T-helper 1 cell treated with Interleukin-12 subunit alpha and Interleukin-12 subunit beta and Interleukin-4 antibody, amounts not matched to agents 30 μg/mL and 1 μg/mL, for 36 hours (primary cell): ENCODE results near the gene NFIX.
A peak's percentile ranks its signal among the peaks of the same experiment; 100 is the strongest.

Source experiments
- H3K27ac Mint-ChIP-seq: one replicate; pipeline ENCODE4 v1.8.0; 2021; ENCODE audit warnings: mild to moderate bottlenecking, mixed read lengths
- H3K27me3 Mint-ChIP-seq: one replicate; pipeline ENCODE4 v1.8.0; 2021; ENCODE audit warnings: low read depth, mixed read lengths
- H3K36me3 Mint-ChIP-seq: one replicate; pipeline ENCODE4 v1.8.0; 2021; ENCODE audit warnings: low read depth, mixed read lengths
- H3K4me1 Mint-ChIP-seq: one replicate; pipeline ENCODE4 v1.8.0; 2021; ENCODE audit warnings: low read depth, mixed read lengths
- H3K4me3 Mint-ChIP-seq: one replicate; pipeline ENCODE4 v1.8.0; 2021; ENCODE audit warnings: mild to moderate bottlenecking, moderate library complexity, mixed read lengths
- H3K9me3 Mint-ChIP-seq: one replicate; pipeline ENCODE4 v1.8.0; 2021; ENCODE audit warnings: mixed read lengths

NFIX gene

DNA sequence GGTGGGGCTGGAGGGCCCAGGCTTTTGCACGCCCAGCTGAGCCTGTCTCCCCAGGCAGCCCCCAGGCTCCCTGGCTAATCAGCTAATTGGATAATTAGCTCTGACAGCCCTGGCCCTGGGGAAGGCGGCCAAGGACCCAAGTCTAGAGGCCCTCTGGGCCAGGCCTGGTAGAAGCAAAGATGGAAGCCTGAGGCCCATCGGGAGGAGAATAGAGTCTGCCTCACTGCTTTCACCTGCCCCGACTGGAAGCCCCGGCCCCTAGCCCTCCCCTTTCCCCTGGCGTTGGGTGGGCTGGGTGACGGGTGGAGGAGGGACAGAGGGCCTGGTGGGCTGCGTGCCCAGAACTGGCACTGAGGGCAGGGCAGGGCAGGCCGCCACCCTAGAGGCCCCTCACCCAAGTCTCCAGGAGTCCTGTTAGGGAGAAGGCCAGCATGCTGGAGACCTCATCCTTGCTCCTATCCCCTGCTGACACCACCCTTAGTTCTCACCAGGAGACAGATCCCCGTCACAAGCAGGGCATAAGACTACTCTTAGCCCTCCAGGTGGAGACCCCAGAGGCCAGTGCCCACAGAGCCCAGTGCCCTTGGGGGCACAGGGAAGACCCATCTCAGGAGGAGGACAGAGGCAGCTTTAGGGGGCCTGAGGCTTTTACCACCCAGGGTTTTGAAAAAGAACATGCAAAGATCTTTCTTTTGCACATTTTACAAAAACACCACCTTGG is 95.4 kb downstream of the NFIX start:
- peaks cover 17% of the 10 kb centered on the region for H3K27me3 Mint-ChIP-seq
- H3K27ac Mint-ChIP-seq: no peak overlapping the region
- no peak overlapping the region for H3K4me3 Mint-ChIP-seq
- H3K9me3 Mint-ChIP-seq: no peaks in the 10 kb centered on the region
- no peaks in the 10 kb centered on the region for H3K36me3 Mint-ChIP-seq
- H3K4me1 Mint-ChIP-seq: peaks cover 5% of the 10 kb centered on the region

DNA sequence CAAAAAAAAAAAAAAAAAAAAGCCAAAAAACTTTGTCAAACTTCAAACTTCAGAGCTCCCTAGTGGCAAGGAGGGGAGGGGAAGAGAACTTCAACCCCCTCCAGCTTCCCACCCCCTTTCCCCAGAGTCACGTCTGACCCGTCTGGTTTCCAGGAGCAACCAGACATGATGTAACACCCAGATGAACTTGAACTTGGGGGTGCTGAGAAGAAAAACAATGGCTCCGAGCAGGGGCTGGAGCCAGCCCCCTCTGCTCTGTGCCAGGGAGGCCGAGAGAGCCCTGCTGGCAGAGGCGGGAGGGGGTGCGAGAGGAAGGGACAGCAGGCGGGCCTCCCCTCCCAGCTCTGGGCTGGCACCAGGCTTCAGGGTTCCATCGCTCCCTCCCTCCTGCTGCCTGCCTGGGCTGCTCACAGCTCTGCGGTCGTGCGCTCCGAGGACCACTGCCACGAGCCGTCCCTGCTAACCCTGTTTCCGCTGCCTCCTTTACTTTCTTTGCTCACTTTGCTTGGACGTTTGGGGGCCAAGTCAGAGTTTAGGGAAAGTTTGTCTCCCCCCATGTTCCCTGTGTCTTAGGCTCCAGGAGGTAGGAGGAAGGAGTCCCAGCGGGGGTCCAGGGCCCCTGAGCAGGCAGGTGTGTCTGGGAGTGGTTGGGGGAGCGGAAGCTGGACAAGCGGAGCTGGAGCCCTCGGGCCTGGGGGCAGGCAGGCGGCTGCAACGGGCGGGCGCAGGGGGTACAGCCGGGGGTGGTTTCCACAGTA is 96.3 kb downstream of the NFIX start:
- peaks cover 19% of the 10 kb centered on the region for H3K27me3 Mint-ChIP-seq
- no peak overlapping the region for H3K4me3 Mint-ChIP-seq
- no peak overlapping the region for H3K27ac Mint-ChIP-seq
- no peaks in the 10 kb centered on the region for H3K36me3 Mint-ChIP-seq
- H3K4me1 Mint-ChIP-seq: peaks cover 8% of the 10 kb centered on the region
- no peaks in the 10 kb centered on the region for H3K9me3 Mint-ChIP-seq

GRCh38 chr19:13092158-13092543 is 96.9 kb downstream of the NFIX start:
- Mint-ChIP-seq H3K9me3 (no peaks in the 10 kb centered on the region), H3K4me1 (peaks cover 11% of the 10 kb centered on the region), H3K27me3 (peaks cover 23% of the 10 kb centered on the region), H3K36me3 (no peaks in the 10 kb centered on the region), H3K4me3 (no peak overlapping the region), H3K27ac (no peak overlapping the region)

- Mint-ChIP-seq H3K36me3 (no peaks in the 10 kb centered on the region), H3K4me3 (no peak overlapping the region), H3K9me3 (no peaks in the 10 kb centered on the region), H3K27me3 (peaks cover 26% of the 10 kb centered on the region), H3K27ac (no peak overlapping the region), H3K4me1 (peaks cover 12% of the 10 kb centered on the region)
These were observed 97.4 kb downstream of the NFIX start for GRCh38 chr19:13092606-13093235.

DNA sequence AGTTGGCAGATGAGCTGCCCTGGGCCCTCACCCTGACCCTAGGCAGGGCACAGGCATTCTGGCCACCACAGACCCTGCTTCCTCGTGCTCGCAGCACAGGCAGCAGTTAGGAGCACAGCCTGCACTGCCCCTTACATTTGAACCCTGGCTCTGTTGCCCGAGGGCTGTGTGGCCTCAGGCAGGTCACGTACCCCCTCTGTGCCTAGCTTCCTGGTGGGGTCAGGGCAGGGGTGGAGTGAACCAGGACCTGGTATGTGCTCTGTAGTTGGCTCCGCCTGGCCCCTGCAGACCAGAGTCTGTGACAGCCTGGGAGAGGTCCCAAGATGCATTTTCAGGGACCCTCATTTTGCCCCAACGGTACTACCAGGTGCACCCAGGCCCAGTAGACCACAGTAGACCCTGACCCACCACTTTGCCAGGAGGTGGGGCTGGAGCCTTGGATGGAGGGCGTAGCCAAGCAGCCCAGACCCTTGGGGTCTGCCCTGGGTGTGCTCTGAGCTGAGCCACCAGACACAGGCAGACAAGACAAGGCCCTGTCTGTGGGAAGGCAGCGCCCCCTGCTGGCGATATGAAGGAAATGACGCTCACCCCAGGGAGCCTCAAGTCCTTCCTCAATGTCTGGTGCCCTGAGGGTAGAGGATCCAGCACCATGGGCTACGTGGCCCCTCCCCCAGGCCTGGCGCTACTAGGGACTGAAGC is 98.3 kb downstream of the NFIX start:
- peaks cover 17% of the 10 kb centered on the region for H3K4me1 Mint-ChIP-seq
- H3K27ac Mint-ChIP-seq: no peak overlapping the region
- no peak overlapping the region for H3K4me3 Mint-ChIP-seq
- H3K36me3 Mint-ChIP-seq: no peaks in the 10 kb centered on the region
- H3K27me3 Mint-ChIP-seq: peaks cover 35% of the 10 kb centered on the region
- no peaks in the 10 kb centered on the region for H3K9me3 Mint-ChIP-seq

DNA sequence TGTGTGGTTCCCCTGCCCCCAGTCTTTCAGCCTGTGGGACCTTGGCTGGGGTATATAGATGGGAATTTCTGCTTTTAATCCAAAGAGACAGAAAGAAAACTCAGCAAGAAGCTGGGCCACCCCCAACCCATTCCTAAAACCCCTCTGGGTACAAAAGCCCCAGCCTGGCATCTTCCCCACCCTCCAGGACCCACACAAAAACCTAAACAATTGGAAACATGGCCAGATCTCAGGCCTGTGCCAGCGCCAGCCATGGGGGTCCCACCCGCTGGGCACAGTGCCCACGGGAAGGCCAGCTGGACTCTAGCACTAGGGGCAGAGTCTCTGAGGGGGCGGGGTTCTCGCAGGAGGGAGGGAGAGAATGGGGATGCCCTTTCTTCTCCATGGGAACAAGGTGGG is 98.8 kb downstream of the NFIX start:
- Mint-ChIP-seq H3K4me1 (peaks cover 20% of the 10 kb centered on the region), H3K27ac (no peak overlapping the region), H3K9me3 (no peaks in the 10 kb centered on the region), H3K27me3 (peaks cover 38% of the 10 kb centered on the region), H3K4me3 (no peak overlapping the region), H3K36me3 (no peaks in the 10 kb centered on the region)

DNA sequence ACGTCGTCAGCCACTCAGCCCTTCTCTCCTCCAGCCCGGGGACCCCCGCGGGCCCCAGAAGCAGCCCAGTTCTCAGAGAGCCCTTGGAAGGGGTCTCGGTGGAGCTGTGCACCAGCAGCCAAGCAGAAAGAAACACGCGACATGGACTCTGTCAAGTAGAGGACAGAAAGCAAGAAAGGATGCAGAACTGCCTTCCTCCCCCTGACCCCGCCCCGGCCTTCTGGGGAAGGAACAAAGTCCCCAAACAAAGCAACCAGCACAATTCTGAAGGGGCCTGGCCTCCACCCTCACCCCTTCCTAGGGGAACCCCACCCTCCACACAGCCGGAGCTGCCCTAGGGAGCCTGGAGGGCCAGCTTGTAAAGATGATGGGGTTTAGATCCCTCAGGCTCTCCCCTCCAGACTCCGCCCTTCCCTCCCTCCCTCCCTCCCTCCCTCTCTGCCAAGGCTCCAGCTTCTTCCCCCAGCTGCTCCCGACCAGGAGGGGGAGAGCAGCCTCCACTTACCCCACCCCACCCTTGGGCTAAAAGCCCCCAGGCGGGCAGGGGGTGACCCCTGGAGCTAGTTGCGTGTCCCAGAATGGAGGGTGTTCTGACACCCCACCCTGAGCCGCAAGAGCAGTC is 99.6 kb downstream of the NFIX start:
- H3K4me3 Mint-ChIP-seq: no peak overlapping the region
- H3K36me3 Mint-ChIP-seq: peaks cover under 1% of the 10 kb centered on the region
- H3K27ac Mint-ChIP-seq: no peak overlapping the region
- peaks cover 40% of the 10 kb centered on the region for H3K27me3 Mint-ChIP-seq
- H3K9me3 Mint-ChIP-seq: peaks cover under 1% of the 10 kb centered on the region
- H3K4me1 Mint-ChIP-seq: peaks cover 24% of the 10 kb centered on the region

- Mint-ChIP-seq H3K4me1 (peaks cover 29% of the 10 kb centered on the region), H3K36me3 (peaks cover 6% of the 10 kb centered on the region), H3K4me3 (no peak overlapping the region), H3K9me3 (peaks cover 5% of the 10 kb centered on the region), H3K27me3 (peaks cover 40% of the 10 kb centered on the region), H3K27ac (no peak overlapping the region)
These were observed 100.1 kb downstream of the NFIX start for GRCh38 chr19:13095393-13095784.

DNA sequence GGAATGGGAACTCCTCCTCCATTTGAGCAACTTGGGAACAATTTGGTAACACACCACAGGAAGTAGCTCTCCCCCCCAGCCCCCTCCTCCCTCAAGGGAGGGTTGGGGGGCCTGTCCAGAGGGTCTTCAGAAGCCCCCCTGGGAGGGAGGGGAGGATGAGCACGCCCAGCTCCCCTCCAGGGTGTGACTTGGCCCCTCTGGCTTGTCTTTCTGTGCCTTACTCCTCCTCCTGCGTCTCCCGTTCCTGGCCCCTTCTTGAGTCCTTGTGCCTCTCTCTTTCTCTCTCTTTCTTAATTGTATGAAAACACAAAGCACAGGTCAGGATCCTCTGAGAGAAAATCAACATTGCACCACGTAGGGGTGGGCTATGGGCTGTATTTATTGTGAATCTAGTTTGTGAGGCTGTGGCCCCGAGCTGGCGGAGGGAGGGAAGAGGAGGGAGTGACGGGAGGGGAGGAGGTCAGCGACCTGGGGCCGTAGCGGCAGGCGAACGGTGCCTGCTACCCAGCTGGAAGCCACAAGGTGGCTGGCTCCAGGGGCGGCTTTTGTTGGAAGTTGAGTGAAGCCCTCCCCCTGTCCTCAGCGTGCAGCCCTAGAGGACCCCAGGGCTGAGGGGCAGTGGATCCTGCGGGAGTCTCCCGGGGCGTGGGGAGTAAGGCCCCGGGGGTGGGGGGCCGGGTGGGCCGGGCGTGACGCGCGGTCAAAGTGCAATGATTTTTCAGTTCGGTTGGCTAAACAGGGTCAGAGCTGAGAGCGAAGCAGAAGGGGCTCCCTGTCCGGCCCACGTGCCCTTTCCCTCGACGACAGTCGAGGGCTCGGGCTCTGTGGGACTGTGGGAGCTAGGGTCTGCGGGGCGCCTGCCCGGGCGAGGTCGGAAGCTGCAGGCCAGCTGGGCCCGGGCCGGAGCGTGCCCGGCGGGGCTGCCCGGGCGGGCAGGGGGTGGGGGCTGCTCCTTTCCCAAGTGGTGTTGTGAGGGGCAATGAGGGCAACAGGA is 101.0 kb downstream of the NFIX start:
- peaks cover 6% of the 10 kb centered on the region for H3K36me3 Mint-ChIP-seq
- peaks cover 31% of the 10 kb centered on the region for H3K4me1 Mint-ChIP-seq
- H3K4me3 Mint-ChIP-seq: peak overlapping the region; percentile 64
- peak overlapping the region; percentile 79 for H3K27ac Mint-ChIP-seq
- peaks cover 5% of the 10 kb centered on the region for H3K9me3 Mint-ChIP-seq
- peaks cover 40% of the 10 kb centered on the region for H3K27me3 Mint-ChIP-seq

DNA sequence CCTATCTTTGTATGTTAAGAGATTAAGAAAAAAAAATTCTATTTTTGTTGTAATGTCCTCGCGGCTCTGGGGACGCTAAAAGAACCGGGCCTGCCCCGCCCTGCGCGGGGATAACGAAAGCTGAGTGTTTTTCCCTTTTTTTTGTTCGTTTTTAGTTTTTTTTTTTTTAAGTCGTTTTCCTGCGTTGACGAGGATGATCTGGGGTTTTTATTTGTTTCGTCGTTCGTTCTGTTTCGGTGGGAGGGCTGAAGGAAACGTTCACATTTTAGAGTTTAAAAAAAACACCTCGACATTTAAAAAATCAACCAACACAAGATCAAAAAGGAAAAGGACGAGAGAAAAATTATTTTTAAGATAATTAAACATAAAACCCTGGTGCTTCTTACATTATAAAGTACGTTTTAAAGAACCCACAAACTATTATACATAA is 101.8 kb downstream of the NFIX start:
- peaks cover 6% of the 10 kb centered on the region for H3K36me3 Mint-ChIP-seq
- peaks cover 34% of the 10 kb centered on the region for H3K4me1 Mint-ChIP-seq
- peaks cover 5% of the 10 kb centered on the region for H3K9me3 Mint-ChIP-seq
- H3K27ac Mint-ChIP-seq: peak overlapping the region; percentile 79
- H3K27me3 Mint-ChIP-seq: peaks cover 40% of the 10 kb centered on the region
- peak overlapping the region; percentile 69 for H3K4me3 Mint-ChIP-seq

DNA sequence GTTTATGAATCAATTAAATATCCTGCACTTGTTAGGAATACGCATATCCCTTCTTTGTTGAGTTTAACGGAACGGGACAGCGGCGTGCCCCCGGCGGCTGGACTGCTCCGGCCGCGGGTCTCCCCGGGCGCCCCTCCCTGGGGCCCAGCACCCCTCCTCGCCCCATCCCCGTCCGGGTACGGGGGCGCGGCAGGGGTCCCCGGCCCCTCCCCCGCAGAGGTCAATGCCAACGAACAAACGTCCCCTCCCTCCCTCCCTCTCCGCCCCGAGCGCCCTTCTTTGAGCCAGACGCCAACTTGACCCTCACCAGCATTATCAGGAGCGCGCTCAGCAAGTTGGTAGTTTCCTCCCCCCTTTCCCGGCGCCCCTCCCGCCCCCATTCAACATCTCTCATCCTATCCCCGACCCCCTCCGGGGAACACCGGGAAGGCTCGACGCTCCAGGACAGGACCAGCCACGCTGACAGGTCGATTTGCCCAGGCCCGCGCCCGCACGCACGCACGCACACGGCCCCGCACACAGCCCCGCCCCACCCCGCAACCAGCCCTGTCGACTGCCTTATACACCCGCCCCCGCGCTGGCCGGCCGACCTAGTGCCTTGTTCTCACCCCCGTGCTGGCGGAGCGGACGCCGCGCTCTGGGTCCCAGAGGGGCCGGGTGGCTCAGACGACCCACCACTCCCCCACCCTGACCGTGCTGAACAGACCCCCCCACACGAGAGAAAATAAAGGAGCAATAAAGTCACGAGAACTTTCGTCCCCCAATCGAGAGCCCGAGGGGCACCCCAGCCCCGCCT is 102.4 kb downstream of the NFIX start:
- H3K36me3 Mint-ChIP-seq: peaks cover 6% of the 10 kb centered on the region
- H3K27ac Mint-ChIP-seq: no peak overlapping the region
- peaks cover 5% of the 10 kb centered on the region for H3K9me3 Mint-ChIP-seq
- peak overlapping the region; percentile 61 for H3K4me3 Mint-ChIP-seq
- peaks cover 40% of the 10 kb centered on the region for H3K27me3 Mint-ChIP-seq
- peaks cover 34% of the 10 kb centered on the region for H3K4me1 Mint-ChIP-seq

- Mint-ChIP-seq H3K27me3 (peaks cover 40% of the 10 kb centered on the region), H3K4me1 (peaks cover 34% of the 10 kb centered on the region), H3K4me3 (peak overlapping the region; percentile 81), H3K9me3 (peaks cover 5% of the 10 kb centered on the region), H3K36me3 (peaks cover 6% of the 10 kb centered on the region), H3K27ac (peak overlapping the region; percentile 86)
These were observed 103.2 kb downstream of the NFIX start for GRCh38 chr19:13098277-13099072.
